DMS53 treated with DMSO at 0.1 percent for 48 hours (cell line): ENCODE results near the gene OR11L1.

ENCODE experiments used
- DNase-seq: peaks from one replicate; lab custom pipeline; 2025; ENCODE audit not compliant: unreplicated experiment; lab: John Stamatoyannopoulos, UW

The OR11L1 gene

DNA sequence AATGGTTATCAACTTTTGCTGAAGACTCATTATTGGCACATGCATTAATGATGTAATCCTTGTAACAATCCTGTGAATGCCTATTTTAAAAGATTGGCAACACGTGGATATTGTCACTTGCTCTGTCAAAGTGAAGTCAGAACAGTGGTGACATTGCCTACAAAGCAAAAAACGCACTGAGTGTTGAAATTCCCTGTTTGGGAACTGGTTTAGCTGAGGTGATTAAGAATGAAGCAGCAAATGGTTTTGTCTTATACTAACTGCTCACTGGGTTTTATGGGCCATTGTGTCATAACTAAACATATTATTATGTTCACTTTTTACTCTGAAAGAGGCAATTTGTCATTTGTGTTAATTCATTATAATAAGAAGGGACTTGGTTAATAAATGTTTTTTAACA, 29.1 kb downstream of the OR11L1 start:
- no peak for DNase-seq

DNA sequence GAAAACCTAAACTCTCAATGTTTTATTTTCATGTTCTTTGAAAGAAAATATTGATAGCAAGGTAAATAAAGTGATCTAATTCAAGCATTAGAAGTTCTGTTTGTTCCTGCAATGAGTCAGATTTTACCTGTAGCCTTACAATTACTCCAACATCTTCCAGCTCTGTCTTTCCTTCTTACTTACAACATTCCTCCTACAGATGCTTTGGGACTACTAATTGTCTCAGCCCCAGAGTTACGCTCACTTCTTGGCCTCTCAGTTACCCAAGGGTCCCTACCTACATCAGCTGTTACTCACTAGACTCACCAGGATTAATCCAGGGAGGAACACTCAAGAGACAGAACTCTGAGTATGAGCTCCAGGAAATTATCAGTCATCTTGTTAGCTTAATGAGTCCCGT, 44.2 kb downstream of the OR11L1 start:
- peak; percentile 15 for DNase-seq
